Fibroblast of villous mesenchyme (primary cell): ENCODE measurements around the gene PPP2R3C. TPM values are rescaled to one million over a fixed set of nuclear protein-coding genes. Genes with fewer than 3 reads are reported as not detected.

Experiments
- DNase-seq: peaks from one replicate; pipeline ENCODE4 v3.0.0-alpha.2; 2010; ENCODE audit warnings: low read depth
- H3K4me3 ChIP-seq: 2 replicates; pipeline ENCODE4 v1.5.1; 2011; ENCODE audit warnings: low read depth, mild to moderate bottlenecking, low read length
- CTCF ChIP-seq: IDR thresholded peaks from 2 replicates; pipeline ENCODE4 v1.5.1; 2012; ENCODE audit warnings: low read depth, mild to moderate bottlenecking, low read length; ENCODE audit not compliant: insufficient read depth
- total RNA-seq: library from RNA; depleted of rRNA; stranded (reverse); fragments of >200 nt; gene quantifications from 2 replicates; pipeline ENCODE4 v1.2.3, GENCODE V29; 2012

The PPP2R3C gene
- total RNA-seq, 1 donor: 39.7 TPM

DNA sequence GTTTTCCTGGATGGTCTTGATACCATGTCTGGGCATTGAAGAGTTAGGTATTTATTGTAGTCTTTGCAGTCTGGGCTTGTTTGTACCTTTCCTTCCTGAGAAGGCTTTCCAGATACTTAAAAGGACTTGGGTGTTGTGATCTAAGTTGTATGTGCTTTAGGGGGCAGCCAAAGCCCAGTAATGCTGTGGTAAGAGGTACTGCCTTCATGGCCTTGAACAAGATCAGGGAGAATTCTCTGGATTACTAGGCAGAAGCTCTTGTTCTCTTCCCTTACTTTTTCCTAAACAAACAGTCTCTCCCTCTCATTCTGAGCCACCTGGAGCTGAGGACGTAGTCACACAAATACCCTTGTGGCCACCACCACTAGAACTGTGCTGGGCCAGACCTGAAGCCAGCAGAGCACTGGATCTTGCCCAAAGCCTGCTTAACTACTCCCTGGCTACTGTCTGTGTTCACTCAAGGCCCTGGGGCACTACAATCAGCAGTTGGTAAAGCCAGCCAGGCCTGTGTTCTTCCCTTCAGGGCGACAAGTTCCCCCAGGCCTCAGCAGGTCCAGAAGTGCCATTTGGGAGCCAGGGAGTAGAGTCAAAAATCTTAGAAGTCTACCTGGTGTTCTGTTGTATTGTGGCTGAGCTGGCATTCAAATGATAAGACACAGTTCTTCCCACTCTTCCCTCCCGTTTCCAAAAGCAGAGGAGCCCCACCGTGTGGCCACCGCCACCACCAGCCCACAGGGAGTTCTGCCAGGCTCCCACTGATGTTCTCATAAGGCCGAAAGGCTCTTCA lies 11.9 kb upstream of the PPP2R3C start:
- no peak for TF ChIP-seq CTCF
- DNase-seq: no peak
- no peak overlapping the region for H3K4me3 ChIP-seq

DNA sequence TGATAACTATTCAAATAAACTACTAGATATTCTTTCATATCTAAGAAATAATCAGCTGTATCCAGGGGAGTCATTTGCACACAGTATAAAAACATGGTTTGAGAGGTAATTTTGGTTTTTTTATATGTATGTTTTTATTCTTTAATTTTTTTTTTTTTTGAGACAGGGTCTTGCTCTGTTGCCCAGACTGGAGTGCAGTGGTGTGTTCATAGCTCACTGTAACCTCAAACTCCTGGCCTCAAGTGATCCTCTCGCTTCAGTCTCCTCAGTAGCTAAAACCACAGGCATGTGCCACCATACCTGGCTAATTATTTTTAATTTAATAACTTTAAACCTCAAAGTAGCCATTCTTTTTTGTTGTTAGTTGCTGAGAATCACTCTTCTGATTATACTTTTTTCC lies 2.3 kb upstream of the PPP2R3C start:
- no peak for DNase-seq
- H3K4me3 ChIP-seq: no peak overlapping the region

GRCh38 chr14:35123388-35123703 lies 1.6 kb upstream of the PPP2R3C start:
- DNase-seq: no peak
- no peak for TF ChIP-seq CTCF
- H3K4me3 ChIP-seq: peak overlapping the region; percentile 96

More for the DNA sequence above, 2.3 kb upstream of the PPP2R3C start:
- no peak for TF ChIP-seq CTCF

DNA sequence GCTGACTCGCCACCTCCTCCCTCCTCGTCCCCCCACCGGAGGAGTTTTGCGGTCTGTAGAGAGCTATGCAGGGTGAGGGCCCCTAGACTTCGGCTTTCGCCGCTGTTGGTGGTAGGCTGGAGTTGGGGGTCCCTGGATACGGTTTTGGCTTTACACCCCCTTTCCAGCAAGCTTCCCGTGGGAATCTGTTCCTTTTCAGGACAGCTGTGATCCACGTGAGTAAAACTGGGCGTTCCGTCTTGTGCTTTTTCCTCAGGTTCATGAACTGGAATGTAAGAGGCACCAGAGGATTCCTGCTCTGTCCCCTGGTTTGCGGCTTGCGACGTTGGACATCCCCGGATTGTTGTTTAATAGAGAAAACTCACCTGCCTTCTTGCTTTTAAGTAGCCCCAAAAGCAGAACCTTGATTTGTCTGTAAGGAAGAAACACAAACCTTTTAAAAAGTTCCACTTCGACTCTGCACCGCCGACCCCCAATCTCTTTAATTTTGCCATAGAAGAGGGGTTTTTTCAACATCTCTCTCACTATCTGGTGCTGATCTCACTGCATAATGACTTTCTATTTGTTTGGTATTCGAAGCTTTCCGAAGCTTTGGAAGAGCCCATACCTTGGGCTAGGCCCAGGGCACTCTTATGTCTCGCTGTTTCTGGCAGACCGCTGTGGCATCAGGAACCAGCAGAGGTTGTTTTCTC lies 1.1 kb upstream of the PPP2R3C start:
- H3K4me3 ChIP-seq: peak overlapping the region; percentile 96
- no peak for TF ChIP-seq CTCF
- DNase-seq: peak; percentile 78

DNA sequence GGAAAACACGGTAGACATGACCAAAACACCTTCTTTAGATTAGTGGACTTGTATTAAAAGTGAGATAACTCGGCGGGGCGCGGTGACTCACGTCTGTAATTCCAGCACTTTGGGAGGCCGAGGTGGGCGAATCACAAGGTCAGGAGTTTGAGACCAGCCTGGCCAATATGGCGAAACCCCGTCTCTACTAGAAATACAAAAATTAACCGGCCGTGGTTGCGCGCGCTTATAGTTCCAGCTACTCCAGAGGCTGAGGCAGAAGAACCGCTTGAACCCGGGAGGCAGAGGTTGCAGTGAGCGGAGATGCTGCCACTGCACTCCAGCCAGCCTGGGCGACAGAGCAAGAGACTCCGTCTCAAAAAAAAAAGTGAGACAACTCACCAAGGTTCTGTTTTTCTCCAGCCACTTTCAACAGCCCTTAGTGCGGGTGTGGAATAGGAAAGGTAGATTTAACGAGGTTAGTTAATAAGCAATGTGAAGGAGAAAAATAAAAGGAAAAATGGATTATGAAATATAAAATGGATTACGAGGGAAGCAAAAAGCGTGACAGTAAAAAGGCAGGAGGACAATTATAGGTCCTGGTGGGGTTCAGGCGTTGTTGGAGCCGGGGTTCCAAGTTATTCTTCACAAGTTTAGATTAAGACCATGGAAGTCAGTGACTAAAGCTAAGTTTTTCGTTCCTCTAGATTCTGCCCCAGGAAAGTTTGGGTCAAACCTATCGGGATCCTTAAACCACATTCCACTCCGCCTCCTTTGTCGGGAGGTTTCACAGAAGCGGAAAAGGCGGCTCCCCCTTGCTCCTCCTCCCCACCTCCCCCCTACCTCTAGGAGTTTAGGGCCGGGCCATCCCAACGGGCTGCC lies 534 bp downstream of the PPP2R3C start:
- no peak for TF ChIP-seq CTCF
- H3K4me3 ChIP-seq: peak overlapping the region; percentile 96
- peak; percentile 34 for DNase-seq

GRCh38 chr14:35117112-35117511 lies 4.7 kb downstream of the PPP2R3C start:
- no peak for DNase-seq
- TF ChIP-seq CTCF: no peak
- no peak overlapping the region for H3K4me3 ChIP-seq
